Mammary epithelial cell (primary cell): ENCODE measurements around the gene DDIT4.

Experiments used
- CTCF ChIP-seq, 2 donors: IDR thresholded peaks in 1 of 2; conservative IDR thresholded peaks in 1 of 2; 2 replicates each; pipeline ENCODE4 v1.5.1; 2011 to 2012; ENCODE audit warnings: inconsistent platforms in 2 of 2, low read length in 2 of 2, mild to moderate bottlenecking in 2 of 2, control low read depth in 1 of 2, low read depth in 1 of 2; ENCODE audit not compliant: insufficient read depth in 1 of 2; ENCODE audit errors: extremely low read depth in 1 of 2
- EZH2 ChIP-seq: IDR thresholded peaks from 2 replicates; pipeline ENCODE4 v1.6.1; 2012; ENCODE audit warnings: low read length, inconsistent platforms, borderline replicate concordance

- TF ChIP-seq EZH2 = no peak
- TF ChIP-seq CTCF (conservative IDR thresholded peaks at IDR 0.05 in 1 of 2, IDR thresholded peaks at IDR 0.05 in 1 of 2; ENCODE audit: extremely low read depth in 1 of 2, insufficient read depth in 1 of 2, low read depth in 1 of 2, low read length in 2 of 2) = no peak
Measured at GRCh38 chr10:72315054-72315453, 41.3 kb downstream of the DDIT4 start.
